NK-92 (cell line): ENCODE data around the gene RFWD3.
A peak's percentile ranks its signal among the peaks of the same experiment; 100 is the strongest.

Experiments
- DNase-seq: peaks from one replicate; lab custom pipeline; 2025; ENCODE audit not compliant: unreplicated experiment; lab: John Stamatoyannopoulos, UW

RFWD3 gene

GRCh38 chr16:74623839-74624235, 42.8 kb downstream of the RFWD3 start:
- no peak for DNase-seq

- DNase-seq = no peak
These were observed 43.4 kb downstream of the RFWD3 start for GRCh38 chr16:74623214-74623838.

GRCh38 chr16:74622005-74622404, 44.7 kb downstream of the RFWD3 start:
- no peak for DNase-seq

- DNase-seq = no peak
These were observed 49.4 kb downstream of the RFWD3 start for GRCh38 chr16:74617206-74617788.

- no peak for DNase-seq
These were observed 55.0 kb downstream of the RFWD3 start for GRCh38 chr16:74611721-74612120.

GRCh38 chr16:74608944-74609343, 57.7 kb downstream of the RFWD3 start:
- no peak for DNase-seq

- no peak for DNase-seq
These were observed 58.3 kb downstream of the RFWD3 start for GRCh38 chr16:74608381-74608780.

GRCh38 chr16:74607962-74608356, 58.7 kb downstream of the RFWD3 start:
- DNase-seq = no peak

GRCh38 chr16:74607310-74607961, 59.2 kb downstream of the RFWD3 start:
- no peak for DNase-seq

- peak; percentile 32 for DNase-seq
These were observed 60.0 kb downstream of the RFWD3 start, which contains the start of gene GLG1 for GRCh38 chr16:74606521-74607309. GLG1 (minus strand) TSS chr16:74607114; CDS start chr16:74607094, 20 bp downstream.

GRCh38 chr16:74605746-74606520, 60.7 kb downstream of the RFWD3 start:
- DNase-seq = no peak

GRCh38 chr16:74605332-74605731, 61.3 kb downstream of the RFWD3 start:
- DNase-seq = no peak

- DNase-seq = no peak
These were observed 62.8 kb downstream of the RFWD3 start for GRCh38 chr16:74603848-74604247.

GRCh38 chr16:74601126-74601871, 65.4 kb downstream of the RFWD3 start:
- DNase-seq = no peak

GRCh38 chr16:74596586-74596985, 70.1 kb downstream of the RFWD3 start:
- no peak for DNase-seq

- no peak for DNase-seq
These were observed 73.8 kb downstream of the RFWD3 start for GRCh38 chr16:74592847-74593246.

GRCh38 chr16:74591876-74592650, 74.6 kb downstream of the RFWD3 start:
- no peak for DNase-seq

- no peak for DNase-seq
These were observed 79.7 kb downstream of the RFWD3 start for GRCh38 chr16:74586948-74587347.

GRCh38 chr16:74585846-74586443, 80.7 kb downstream of the RFWD3 start:
- no peak for DNase-seq
